GM19238 (cell line): ENCODE measurements around the gene CEP131.
"Not testable (repeated sequence)": the region's sequence is repeated elsewhere in the genome, so short reads cannot be mapped to it uniquely, and the experiment has no call there.

Experiments
- DNase-seq: peaks from one replicate; pipeline ENCODE4 v3.0.0; 2011; ENCODE audit warnings: low spot score; ENCODE audit not compliant: insufficient read length

Gene CEP131

GRCh38 chr17:81152288-81152828, 70.4 kb downstream of the CEP131 start:
- DNase-seq, result no peak

- no peak for DNase-seq
Observed at GRCh38 chr17:81151278-81151677, 71.5 kb downstream of the CEP131 start.

GRCh38 chr17:81150377-81151077, 72.2 kb downstream of the CEP131 start:
- no peak for DNase-seq

GRCh38 chr17:81148986-81149533, 73.7 kb downstream of the CEP131 start:
- DNase-seq, result no peak

- no peak for DNase-seq
Observed at GRCh38 chr17:81148571-81148970, 74.2 kb downstream of the CEP131 start.

GRCh38 chr17:81147701-81148100, 75.1 kb downstream of the CEP131 start:
- DNase-seq, result no peak

GRCh38 chr17:81146208-81146607, 76.6 kb downstream of the CEP131 start:
- DNase-seq, result not testable (repeated sequence)

GRCh38 chr17:81144423-81144781, 78.4 kb downstream of the CEP131 start:
- no peak for DNase-seq

- no peak for DNase-seq
Observed at GRCh38 chr17:81143717-81144422, 78.9 kb downstream of the CEP131 start.

- no peak for DNase-seq
Observed at GRCh38 chr17:81143200-81143527, 79.6 kb downstream of the CEP131 start.

- peak; percentile 69 for DNase-seq
Observed at GRCh38 chr17:81142301-81143199, 80.2 kb downstream of the CEP131 start.

- DNase-seq, result no peak
Observed at GRCh38 chr17:81140695-81141094, 82.1 kb downstream of the CEP131 start.

- no peak for DNase-seq
Observed at GRCh38 chr17:81140018-81140417, 82.7 kb downstream of the CEP131 start.
